Stimulated activated CD4-positive, alpha-beta T cell treated with anti-CD3 and anti-CD28 coated beads, Interleukin-2, amount 100 ng/mL, for 24 hours (primary cell): ENCODE results near the gene MALT1.

ENCODE experiments used
- DNase-seq, 2 donors: peaks; one replicate each; pipeline ENCODE4 v3.0.0-alpha.2; 2020

Gene MALT1

DNA sequence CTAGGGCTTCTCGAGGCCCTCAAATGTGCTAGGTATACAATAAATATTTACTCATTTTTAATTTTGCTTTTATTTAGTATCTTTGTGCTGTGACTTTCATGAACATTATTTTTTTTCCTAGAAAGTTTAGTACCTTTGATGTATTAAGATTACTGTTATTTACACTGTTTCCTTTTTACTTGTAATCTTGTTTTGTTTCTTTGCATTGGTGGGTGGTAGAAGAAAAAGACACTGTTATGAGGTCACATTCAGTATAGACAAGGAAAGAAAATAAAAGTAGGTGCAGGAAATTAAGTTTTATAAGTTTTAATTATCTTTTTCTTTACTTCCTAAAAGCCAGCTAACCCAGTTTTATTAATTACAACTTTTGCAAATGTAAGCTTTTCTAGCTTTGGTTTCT, 23.0 kb downstream of the MALT1 start:
- DNase-seq: no peak

DNA sequence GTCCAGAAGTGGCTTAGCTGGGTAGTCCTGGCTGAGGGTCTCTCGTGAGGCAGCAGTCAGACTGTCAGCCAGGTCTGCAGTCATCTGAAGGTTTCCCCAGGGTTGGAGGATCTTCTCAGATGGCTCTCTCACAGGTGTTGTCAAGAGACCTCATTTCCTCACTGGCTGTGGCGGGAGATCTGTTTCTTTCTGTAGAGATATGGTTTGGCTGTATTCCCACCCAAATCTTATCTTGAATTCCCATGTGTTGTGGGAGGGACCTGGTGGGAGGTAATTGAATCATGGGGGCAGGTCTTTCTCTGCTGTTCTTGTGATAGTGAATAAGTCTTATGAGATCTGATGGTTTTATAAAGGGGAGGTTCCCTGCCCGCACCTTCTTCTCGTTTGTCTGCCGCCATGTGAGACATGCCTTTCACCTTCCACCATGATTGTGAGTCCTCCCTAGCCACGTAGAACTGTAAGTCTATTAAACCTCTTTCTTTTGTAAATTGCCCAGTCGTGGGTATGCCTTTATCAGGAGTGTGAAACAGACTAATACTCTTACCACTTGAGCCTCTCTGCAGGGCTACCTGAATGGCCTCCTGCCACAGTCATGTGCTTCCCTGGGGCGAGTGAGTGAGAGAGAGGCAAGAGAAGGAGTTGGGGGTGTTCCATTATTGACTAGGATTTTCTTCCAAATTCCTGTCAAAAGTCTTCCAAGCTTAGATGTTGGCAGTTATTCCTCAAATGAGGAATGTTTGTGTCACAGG, 23.6 kb downstream of the MALT1 start:
- no peak for DNase-seq

- no peak for DNase-seq
Observed at GRCh38 chr18:58695772-58696171, 24.5 kb downstream of the MALT1 start.

GRCh38 chr18:58697146-58697545, 25.9 kb downstream of the MALT1 start:
- DNase-seq: no peak

GRCh38 chr18:58698701-58699193, 27.5 kb downstream of the MALT1 start:
- DNase-seq: no peak

GRCh38 chr18:58699551-58699950, 28.3 kb downstream of the MALT1 start:
- DNase-seq: no peak

DNA sequence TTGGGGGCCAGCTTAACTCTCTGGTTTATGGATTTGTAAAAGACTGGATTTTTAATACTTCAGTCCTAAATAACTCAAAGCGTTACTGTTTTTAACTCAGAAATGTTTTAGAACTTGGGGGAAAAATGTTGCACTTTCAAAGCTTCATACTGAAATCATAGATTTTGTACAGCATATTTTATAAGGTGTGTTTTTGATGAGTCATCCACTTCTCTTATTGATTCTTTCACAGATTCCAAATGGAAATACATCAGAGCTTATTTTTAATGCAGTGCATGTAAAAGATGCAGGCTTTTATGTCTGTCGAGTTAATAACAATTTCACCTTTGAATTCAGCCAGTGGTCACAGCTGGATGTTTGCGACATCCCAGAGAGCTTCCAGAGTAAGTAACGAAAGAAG, 28.9 kb downstream of the MALT1 start:
- no peak for DNase-seq

- no peak for DNase-seq
Observed at GRCh38 chr18:58712930-58713329, 41.7 kb downstream of the MALT1 start.

GRCh38 chr18:58714259-58714658, 43.0 kb downstream of the MALT1 start:
- DNase-seq: no peak

DNA sequence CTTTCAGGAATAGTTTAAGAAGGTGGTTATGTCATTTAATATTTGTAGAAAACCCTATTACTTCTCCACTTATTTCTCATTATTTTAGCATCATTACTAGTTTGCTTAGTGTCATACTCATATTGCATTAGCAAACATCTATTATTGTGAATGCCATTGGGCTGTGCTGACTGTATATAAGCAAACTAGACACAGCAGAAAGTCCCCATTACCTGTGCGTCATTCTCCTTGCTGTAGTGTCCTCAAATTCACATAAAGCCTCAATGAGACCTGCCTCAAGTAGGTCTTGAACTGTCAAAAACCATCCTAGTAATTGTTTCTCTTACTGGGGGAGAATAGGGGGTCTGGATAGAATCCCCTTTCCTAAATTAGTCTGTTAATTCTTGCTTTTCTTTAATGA, 43.6 kb downstream of the MALT1 start:
- no peak for DNase-seq

DNA sequence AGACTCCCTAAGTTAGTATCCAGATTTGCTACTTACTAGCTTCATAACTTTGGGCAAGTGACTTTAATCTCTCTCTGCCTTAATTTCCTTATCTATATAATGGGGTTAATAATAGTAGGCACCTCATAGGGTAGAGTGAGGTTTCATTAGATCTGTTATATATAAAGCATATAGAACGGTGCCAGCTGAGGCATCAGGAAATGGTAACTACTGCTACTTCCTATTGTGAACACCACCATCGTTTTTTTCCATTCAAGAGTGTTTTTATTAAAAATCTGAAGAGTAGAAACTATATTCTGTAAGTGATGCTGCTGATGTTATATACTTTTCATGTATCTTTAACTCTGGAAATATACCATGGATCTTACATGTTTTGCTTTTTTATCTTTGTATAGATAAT, 44.3 kb downstream of the MALT1 start:
- DNase-seq: no peak

GRCh38 chr18:58716060-58716756, 44.9 kb downstream of the MALT1 start:
- no peak for DNase-seq

- DNase-seq: no peak
Observed at GRCh38 chr18:58721566-58722239, 50.4 kb downstream of the MALT1 start.

DNA sequence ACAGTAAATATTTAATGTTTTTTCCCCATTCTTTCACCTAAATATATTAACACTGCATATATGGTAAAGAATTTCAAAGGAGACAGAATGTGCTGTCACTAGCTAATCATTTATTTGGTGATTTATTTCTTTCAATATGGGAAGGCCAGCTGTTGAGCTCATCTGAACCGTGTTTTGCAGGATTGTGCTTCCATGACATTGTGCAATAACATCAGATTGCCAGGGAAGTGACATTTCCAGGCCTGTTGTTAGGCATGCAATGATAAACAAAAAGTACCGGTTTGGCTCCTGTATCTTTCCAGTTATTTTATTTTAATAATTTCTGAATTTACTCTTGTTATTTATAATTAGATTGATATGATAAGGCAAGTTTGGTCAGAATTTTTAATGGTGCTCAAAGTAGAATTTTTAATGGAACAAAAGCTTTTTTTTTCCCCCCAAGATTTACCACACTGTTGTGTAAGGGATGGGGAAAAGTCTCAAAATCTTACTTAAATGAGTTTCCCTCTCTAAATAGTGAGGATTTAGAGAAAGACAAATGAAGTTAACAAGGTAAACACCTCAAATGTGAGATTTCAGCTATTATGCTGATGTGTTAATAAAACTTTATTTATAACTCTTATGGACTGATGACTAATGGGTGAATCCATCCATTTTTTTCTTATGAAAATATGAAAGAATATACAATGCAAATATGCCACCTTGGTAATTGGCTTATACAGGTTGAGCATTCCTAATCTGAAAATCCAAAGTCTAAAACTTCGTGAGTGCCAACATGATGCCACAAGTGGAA, 52.7 kb downstream of the MALT1 start:
- DNase-seq: no peak

- no peak for DNase-seq
Observed at GRCh38 chr18:58726671-58727070, 55.4 kb downstream of the MALT1 start.

- no peak for DNase-seq
Observed at GRCh38 chr18:58727776-58728500, 56.7 kb downstream of the MALT1 start.

- no peak for DNase-seq
Observed at GRCh38 chr18:58728719-58729118, 57.5 kb downstream of the MALT1 start.

DNA sequence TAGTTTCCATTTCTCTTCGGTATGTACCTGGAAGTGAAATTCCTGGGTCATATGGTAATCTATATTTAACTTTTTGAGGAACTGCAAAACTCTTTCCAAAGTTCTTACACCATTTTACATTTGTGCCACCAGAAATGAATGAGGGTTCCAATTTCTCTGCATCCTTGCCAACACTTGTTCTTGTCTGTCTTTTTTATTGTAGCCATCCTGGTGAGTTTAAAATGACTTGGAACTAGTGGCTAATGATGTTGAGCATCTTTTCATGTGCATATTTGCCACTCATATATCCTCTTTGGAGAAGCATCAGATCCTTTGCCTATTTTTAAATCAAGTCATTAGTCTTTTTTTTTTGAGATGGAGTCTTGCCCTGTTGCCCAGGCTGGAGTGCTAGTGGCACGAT, 59.4 kb downstream of the MALT1 start:
- DNase-seq: no peak

GRCh38 chr18:58732471-58732870, 61.2 kb downstream of the MALT1 start:
- no peak for DNase-seq

DNA sequence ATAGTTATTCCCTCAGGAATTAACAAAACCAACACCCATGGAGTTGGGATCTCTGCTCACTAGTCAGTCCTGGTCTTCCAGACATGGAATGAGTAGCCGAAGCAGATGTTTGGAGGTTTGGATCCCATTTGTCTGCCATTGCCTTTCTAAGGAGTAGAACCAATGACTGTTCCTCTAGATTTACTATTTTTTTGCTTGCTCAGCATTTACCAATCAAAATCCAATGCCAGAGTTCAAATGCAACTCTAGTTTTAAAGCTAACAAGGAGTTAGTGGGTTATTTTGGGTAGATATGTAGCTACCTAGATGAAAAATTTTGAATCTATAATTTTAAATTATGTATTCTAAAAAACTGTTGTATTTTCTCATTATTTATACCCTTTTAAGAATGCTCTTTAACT, 62.6 kb downstream of the MALT1 start:
- no peak for DNase-seq

DNA sequence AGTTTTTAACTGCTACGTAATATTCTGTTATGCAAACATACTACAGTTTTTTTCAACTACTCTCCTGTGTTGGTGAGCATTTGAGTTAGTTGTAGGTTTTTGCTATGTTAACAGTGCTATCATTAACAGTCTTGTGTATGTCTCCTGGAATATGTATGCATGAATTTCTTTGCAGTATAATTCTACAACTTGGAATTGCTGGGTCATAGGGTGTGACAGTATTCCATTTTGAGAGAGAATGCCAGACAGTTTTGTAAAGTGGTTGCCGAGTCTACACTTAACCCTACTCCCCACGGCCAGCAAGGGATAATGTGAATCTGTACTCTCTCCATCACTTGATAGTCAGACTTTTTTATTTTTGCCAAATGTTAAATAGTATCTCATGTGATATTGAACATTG, 67.1 kb downstream of the MALT1 start:
- DNase-seq: no peak

DNA sequence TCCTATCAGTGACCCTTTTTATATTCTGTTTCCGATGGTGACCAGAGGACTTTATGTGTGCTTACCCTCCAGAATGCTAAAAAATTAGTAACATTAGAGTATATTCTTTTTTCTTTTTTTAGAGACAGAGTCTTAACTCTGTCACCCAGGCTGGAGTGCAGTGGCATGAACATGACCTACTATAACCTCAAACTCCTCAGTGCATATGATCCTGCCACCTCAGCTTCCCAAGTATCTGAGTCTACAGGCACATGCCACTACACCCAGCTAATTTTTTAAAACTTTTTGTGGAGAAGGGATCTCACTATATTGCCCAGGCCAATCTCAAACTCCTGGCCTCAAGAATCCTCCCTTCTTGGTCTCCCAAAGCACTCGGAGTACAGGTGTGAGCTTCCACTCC, 74.6 kb downstream of the MALT1 start:
- no peak for DNase-seq
